ENCODE measurements around the gene MOGAT1.

The MOGAT1 gene, protein sequence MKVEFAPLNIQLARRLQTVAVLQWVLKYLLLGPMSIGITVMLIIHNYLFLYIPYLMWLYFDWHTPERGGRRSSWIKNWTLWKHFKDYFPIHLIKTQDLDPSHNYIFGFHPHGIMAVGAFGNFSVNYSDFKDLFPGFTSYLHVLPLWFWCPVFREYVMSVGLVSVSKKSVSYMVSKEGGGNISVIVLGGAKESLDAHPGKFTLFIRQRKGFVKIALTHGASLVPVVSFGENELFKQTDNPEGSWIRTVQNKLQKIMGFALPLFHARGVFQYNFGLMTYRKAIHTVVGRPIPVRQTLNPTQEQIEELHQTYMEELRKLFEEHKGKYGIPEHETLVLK

DNA sequence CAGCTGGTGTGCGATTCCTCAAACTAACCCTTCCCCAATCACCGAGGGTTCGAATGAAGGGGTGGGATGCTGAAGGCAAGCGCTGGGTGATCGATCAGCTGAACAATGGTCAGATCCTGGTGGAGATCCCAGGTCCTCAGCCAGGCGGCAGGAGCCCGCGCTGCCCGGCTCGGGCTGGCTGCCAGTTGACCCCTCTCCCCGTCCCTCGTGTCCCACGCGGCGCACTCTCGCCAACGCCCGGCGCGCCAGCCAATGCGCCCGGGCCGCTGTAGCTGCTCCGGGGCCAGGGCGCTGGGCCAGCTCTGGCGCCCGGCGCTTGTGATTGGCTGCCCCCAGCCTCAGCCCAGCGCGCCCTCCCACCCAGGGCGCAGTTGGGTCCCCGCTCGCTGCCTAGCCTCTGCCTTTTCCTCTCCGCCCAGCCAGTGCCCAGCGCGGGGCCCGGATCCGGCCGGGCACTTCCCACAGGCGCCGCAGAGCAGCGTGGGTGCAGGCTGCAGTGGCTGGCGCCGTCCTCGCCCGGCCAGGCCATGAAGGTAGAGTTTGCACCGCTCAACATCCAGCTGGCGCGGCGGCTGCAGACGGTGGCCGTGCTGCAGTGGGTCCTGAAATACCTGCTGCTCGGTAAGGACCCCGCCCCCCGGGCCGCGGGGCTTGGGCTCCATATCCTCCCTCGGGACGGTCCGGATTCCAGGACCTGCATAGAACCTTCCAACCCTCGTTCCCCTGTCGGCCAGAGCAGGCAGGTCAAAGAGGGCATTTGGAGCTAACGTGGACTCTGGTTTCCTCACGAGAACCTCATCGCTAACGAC, at the start of gene MOGAT1:
Gene MOGAT1 (plus strand): TSS at position 400 of the 809 bp plus-strand sequence. CDS start 128 bp downstream, at position 528.
- DNase-seq (ENCODE audit: low spot score) = no peak

DNA sequence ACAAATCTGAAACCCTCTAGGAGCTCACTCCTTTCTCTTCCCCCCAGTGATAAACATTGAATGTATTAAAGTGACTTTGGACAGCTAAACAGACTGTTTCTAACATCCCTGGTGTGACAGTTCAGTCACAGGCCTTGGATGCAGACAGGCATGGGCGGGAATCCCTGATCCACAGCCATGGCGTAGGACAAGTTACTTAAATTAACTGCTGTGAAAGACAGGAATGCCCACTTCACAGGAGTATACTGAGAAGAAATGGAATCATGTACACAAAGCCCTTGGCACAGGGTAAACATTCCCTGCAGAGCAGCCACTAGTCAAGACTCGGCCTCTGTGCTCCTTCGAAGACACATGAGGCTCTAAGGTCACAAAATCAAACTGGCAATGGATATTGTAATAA, 49.6 kb upstream of the MOGAT1 start:
- no peak for DNase-seq (ENCODE audit: low spot score)

DNA sequence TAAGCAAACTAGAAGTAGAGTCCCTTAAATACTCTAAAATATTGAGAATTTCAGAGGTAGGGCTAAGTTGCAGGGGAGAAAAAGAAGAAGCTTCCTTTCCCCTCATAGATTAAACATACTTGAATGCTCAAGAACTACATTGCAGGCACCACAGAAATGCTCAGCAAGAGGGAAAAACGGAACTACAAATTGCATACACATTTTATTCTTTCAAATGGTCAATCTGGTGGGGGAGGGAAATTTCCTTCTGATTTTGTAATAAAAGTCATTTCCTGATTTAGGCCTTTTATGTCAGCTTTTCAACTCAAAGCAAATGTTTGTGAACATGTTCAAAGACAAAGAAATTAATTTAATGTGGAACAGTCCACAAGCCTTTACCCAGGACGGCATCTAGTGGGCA, 48.5 kb upstream of the MOGAT1 start:
- no peak for DNase-seq (ENCODE audit: low spot score)

DNA sequence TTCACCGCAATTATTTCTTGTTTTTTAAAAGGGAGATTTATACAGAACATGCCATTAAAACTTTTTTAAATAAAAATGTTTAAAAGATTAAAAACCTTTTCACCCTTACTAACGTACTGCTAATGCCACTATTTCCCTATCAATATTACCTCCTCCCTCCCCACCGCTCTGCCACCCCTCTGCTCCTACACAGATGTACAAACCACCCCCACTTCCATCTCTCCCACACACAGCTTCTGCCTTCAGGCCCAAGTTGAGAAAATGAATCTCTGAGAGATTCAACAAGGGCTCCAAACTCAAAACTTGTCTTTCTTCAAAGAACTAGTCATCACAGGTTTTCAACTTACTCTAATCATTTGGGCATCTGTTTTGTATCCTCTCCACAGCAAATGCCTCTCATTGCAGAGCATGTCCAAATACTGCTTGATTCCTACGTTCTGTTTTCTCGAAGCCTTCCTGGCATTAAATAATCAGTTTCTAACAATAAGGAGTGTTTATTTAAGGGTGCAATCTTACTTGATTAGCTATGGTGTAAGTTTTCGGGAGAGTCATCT, 47.6 kb upstream of the MOGAT1 start:
- no peak for DNase-seq (ENCODE audit: low spot score)

DNA sequence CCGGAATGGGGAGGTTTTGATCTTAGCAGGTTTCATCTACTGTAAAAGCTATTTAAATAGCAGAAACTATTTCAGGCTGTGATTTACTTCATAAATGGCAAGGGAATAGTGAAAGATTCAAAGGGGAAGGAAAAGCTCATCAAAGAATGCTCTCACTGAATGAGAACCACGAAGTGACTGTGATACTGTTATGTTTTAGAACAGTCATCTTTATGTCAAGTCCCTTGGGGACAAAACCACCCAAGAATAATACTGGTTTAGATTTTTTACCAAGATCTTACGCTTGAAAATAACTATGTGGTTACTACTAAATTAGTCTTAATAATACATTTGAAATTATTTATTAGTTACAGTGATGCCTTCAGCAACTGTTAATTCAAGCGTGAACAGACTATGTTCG, 43.7 kb upstream of the MOGAT1 start:
- DNase-seq (ENCODE audit: low spot score) = no peak

DNA sequence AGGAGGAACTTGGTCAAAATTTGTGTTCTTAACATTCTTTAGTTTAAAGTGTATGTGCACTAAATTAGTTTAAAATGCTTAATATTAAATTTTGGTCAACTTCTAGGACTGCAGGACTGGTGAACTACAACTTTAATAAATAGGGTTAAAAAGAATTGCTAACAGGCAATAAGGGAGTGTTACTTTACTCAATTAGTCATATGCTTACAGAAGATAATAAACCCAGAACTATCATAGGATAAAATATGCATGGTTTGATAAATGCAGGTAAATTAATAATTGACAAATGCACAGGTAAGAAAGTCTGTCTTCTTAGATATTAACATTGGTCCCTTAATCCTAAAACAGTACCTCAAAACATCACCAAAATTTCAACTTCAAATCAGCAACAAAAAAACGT, 36.2 kb upstream of the MOGAT1 start:
- no peak for DNase-seq (ENCODE audit: low spot score)

DNA sequence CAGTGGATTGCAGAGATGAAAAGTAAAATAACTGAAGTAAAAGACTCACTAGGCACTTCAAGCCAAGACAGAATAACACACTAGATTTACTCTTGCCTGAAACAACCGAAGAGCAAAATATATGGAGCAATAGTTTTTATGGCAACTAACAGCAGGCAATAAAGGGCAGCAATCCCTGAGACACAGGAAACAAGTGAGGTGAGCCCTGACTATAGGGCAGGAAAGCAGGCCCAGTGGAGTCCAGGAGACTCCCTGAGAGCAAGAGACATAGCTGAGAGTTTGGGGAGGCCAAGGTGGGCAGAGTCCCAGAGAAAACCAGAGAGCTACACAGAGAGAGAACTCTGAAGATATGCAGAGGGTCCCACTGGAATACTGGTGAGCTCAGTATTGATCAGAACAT, 34.4 kb upstream of the MOGAT1 start:
- no peak for DNase-seq (ENCODE audit: low spot score)

DNA sequence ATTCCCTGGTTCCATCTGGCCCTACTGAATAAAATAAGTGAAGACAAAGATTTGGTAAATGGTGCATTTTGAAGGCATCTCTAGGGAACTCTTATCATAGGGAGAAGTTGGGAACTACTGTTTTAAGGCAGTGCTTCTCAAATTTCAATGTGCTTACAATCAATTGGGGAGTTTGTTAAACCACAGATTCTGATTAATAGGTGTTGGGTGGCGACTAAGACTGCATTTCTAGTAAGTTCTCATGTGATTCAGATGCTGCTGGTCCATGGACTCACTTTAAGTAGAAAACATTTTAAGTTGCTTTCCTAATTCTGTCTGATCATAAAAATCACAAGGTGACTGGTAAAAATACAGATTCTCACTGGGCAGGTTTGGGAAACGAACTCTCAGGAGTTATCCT, 30.1 kb upstream of the MOGAT1 start:
- no peak for DNase-seq (ENCODE audit: low spot score)

DNA sequence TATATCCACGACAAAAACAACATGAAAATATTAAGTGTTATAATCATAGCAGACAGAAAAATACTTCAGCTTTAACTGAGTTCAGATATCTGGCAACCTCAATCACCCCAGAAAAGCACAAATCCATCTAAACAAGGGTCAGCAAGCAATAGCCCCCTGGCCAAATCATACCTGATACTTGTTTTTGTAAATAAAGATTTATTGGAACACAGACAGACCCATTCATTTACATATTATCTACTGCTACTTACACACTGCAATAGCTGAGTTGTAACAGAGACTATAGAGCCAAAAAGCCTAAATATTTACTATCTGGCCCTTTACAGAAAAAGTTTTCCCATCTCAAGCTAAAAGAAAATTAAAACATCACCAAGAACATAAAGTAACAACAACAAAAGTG, 28.3 kb upstream of the MOGAT1 start:
- no peak for DNase-seq (ENCODE audit: low spot score)

DNA sequence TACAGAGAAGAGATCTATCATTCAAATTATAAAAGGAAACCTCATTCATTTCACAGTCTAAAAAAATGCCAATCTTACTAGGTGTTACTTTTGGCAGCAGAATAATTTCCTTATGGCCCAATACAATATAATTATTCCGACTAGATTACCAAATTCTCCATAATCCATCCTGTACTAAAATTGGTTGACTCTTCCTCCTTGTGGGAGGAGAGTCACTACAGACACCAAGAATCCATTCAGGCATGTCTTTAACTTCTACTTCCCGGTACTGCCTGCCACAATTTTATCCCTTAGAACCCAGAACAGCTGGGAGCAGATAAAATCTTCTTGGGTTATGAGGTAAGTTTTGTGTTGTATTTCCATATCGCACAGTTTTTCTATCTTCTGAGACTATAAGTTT, 25.4 kb upstream of the MOGAT1 start:
- DNase-seq (ENCODE audit: low spot score) = no peak

DNA sequence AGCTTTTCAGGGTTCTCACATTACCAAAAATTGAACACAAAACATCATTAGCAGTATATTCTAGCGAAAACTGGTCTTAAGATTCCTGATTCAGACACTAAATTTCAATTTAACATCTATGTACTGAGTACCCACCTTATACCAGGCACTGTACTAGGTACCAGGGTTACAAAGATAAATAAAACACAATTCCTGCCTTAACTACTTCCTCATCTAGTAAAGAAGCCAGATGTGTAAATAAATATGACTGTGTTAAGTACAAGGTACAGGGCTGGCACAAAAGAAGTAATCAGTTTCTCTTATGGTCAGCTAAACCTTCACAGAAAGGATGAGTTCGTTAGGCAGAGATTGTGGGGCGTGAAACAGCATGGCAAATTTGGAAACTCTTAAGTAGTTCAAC, 21.7 kb upstream of the MOGAT1 start:
- no peak for DNase-seq (ENCODE audit: low spot score)

DNA sequence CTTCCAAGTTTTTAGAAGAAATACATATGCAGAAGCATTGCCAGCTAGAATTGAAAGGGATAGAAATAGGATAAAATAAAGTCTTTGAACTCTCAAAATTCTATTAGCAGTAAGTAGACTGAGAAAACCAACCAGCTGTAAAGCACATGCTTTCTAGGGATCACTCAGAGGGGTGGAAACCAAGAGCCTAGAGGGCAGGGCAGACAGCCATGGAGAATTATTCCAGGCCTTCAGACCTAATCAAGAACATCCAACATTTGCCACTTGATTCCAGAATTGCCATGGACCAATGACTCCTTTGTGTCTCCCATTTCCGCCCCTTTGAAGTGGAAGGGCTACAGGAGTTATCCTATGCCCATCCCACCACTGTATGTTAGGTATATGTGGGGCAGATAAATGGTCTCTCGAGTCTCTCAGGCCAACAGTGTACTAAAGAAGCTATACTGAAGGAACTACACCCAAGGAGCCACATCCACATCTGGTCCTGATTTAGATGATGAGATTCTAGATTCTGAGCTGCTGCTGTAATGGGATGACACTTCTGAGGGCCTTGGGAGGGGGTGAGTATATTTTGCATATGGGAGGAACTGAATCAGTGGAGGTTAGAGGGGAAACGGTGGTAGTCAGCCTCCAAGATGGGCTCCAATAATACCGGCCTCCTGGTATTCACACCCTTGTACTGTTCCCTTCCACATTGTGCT, 19.6 kb upstream of the MOGAT1 start:
- DNase-seq (ENCODE audit: low spot score) = no peak

DNA sequence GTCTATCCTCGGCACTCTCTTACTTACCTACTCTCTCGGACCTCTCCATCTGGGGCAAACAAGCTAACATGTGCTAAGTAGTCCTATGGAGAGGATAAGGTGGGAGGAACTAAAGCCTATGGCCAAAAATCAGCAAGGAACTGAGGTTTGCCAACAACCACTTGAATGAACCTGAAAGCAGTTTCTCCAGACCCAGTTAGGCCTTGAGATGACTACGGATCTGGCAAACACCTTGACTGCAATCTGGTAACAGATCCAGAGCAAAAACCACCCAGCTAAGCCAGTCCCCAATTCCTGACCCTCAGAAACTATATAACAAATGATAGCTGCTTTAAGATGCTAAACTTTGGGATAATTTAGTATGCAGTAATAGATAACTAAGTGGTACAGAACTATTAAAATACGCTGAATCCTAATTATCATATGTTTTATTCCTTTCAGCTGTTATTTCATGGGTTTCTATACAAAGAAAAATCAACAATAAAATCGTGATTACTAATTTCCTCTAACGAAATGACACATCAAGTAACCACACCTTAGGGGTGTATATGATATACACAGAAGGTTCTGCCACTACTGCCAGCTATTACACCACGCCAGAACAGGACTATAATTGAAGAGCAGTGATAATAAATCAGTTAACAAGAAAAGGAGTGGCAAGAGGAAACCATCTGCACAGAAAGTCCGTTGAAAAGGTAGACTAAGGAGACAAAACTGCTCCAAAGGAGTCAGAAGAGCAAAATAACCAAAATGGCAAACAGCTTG, 18.8 kb upstream of the MOGAT1 start:
- DNase-seq (ENCODE audit: low spot score) = no peak

DNA sequence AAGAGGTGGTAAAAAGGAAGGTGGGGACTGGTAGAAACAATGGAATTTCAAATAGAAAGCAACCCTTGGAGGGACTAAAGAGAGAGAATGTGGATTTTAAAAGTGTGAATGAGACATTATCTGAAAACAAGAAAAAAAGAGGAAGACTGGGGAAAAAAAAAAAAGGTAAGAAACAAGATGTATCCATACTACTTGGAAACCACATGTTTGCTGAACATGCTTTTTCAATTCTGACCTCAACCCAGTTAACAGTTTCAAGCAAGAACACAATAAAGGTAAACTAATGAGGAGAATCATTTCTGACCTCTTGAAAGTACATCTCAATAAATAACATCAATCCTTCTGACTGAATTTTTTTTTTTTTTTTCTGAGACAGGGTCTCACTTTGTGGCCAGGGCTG, 18.2 kb upstream of the MOGAT1 start:
- no peak for DNase-seq (ENCODE audit: low spot score)

DNA sequence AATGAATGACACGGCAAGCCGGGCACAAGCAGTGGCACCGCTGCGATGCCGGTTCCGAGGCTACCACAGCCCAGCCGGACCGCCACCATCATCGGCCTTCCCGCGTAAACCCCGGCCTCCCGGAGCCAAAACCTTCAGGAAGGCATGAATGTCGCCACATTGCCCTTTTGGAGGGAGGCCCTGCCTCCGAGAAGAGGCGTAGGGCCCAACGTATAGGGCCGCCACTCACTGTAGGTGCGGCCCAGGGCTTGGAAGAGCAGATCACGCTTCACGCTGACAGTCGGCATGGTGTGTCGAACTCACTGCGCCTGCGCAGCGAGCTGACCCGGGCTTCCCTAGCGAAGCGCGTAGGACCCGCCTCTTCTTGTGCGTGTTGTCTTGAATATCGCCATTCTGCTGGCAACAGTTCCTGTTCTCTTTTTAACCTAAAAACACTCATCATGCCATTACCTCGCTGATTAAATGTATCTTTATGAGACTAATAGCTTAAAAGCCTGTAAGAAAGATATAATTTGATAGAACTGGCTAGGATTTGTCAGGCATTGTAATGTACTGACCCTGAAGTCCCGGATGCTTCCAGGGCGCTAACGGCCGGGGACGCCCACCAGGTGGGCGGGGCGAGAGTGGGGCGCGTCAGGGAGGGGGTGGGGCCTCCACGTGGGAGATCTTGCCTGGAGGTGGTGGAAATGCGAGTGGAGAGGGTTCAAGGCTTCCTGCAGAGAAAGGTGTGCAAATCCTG, 15.5 kb upstream of the MOGAT1 start, which contains the start of gene FARSB:
Gene FARSB (minus strand): TSS at position 306 of the 739 bp plus-strand sequence. CDS start 19 bp downstream, at position 287.
- DNase-seq (ENCODE audit: low spot score) = peak; percentile 97

DNA sequence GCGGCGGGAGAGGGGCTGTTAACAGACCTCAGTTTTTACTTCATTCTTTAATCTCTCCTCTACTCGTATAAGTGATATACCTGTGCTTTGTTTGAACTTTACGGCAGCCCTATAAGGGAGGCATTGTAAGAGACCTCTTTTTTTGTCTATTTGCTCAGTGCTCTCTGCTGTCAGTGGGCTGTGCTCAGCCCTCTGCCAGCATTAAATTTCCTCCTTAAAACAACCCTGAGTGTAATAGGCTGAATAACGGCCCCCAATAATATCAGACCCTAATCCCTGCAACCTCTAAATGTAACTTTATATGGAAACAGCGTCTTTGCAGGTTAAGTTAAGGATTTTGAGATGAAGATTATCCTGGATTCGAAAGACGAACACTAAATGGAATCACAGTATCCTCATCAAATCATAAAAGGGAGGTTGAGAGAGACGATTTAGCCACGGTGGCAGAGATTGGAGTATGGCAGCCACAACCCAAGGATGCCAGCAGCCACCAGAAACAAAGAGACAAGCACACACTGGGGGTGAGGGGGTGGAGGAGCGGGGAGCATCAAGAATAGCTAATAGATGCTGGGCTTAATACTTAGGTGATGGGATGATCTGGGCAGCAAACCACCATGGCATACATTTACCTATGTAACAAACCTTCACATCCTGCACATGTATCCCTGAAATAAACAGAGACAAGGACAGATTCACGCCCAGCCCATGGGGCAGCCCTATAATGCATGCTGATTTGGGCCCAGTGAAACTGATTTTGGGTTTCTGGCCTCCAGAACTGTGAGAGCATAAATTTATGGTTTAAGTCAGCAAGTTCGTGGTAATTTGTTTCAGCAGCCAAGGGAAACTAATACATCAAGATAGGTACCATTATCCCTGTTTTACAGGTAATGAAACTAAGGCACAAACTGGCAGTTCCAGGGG, 14.7 kb upstream of the MOGAT1 start:
- no peak for DNase-seq (ENCODE audit: low spot score)

DNA sequence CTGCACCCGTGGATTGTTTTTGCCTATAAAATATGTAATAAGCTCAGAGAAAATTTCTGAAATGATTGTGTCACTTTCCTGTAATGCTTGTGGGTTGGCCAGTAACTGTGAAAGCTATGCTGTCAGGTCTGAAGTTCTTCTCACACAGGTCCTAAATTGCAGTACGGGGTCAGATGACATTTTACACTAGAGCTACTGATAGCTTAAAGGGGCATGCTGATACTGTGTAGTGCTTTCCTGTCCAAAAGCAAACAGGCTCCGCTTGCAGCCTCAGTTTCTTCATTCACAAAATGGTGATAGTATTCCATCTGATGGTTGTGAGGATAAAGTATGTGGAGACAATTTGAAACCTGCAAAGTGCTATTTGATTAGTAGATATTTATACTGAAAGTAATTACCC, 8.0 kb upstream of the MOGAT1 start:
- DNase-seq (ENCODE audit: low spot score) = no peak

DNA sequence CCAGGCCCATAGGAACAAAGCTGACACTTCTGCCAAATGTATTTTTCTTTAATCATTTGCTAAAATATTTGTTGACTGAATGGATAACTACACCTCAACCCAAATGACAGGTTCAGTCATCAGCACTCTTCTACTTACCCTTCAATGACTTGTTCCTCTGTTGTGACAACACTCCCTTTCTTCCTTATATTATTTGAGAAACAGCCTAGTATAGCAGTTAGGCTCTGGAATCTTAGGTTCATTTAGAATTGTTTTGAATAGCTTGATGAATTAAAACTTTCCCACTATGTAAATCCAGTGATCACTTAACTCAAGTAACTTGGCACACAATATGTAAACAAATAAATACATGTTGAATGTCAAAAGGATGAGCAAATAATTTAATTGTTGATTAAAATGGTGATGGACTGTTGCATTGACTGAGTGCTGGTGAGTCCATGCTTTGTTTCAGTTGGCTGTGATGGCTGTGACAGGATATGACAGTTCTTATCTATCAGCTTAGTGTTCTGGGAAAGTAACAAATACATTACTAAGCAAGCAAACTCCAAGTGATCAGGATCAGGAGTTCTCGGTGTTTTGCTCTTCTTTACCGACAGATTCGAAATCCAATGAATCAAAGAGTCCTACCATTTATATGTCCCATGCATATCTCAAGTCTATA, 2.8 kb upstream of the MOGAT1 start:
- no peak for DNase-seq (ENCODE audit: low spot score)

DNA sequence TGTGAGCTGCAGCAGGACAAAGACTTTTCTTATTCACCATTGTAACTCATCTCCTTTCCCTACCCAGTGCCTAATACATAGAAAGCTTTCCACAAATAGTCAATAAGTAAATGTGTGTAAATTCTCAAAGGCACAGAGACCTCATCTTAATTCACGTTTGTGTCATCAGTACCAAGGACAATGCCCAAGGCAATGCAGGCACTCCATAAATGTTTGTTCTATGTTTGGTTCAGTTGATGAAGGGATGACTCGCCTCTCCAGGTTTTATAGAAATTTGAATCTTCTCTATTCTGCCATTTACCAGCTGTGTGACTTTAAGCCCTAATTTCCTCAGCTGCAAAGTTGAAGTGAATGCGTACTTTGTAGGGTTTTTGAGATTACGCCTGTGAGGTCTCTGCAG, 2.1 kb upstream of the MOGAT1 start:
- no peak for DNase-seq (ENCODE audit: low spot score)
